GM19035 (cell line): Measurements from ENCODE around the gene ZNF180.
"Not testable (repeated sequence)": the region's sequence is repeated elsewhere in the genome, so short reads cannot be mapped to it uniquely, and the experiment has no call there.

Experiments used
- ATAC-seq: cut with Tn5 transposase; IDR thresholded peaks from one replicate; pipeline ENCODE4 v1.9.1; 2021; ENCODE audit not compliant: unreplicated experiment

The ZNF180 gene

GRCh38 chr19:44499559-44499958 is 763 bp downstream of the ZNF180 start:
- ATAC-seq, result no peak

GRCh38 chr19:44498988-44499387 is 1.3 kb downstream of the ZNF180 start:
- no peak for ATAC-seq

GRCh38 chr19:44496711-44497110 is 3.6 kb downstream of the ZNF180 start:
- no peak for ATAC-seq

GRCh38 chr19:44476559-44477408 is 23.5 kb downstream of the ZNF180 start:
- ATAC-seq, result no peak

GRCh38 chr19:44468730-44469129 is 31.6 kb downstream of the ZNF180 start:
- ATAC-seq, result not testable (repeated sequence)

GRCh38 chr19:44462600-44463286 is 37.6 kb downstream of the ZNF180 start:
- not testable (repeated sequence) for ATAC-seq

- not testable (repeated sequence) for ATAC-seq
Observed at GRCh38 chr19:44456016-44456415, 44.3 kb downstream of the ZNF180 start.

- no peak for ATAC-seq
Observed at GRCh38 chr19:44455100-44455499, 45.2 kb downstream of the ZNF180 start.

- ATAC-seq, result no peak
Observed at GRCh38 chr19:44452367-44452766, 48.0 kb downstream of the ZNF180 start.

- no peak for ATAC-seq
Observed at GRCh38 chr19:44451687-44452086, 48.6 kb downstream of the ZNF180 start.

- ATAC-seq, result no peak
Observed at GRCh38 chr19:44447916-44448674, 52.2 kb downstream of the ZNF180 start, which contains the start of gene ZNF229. TSS of gene ZNF229 (minus strand) at chr19:44448472. CDS start at chr19:44442847, 5,625 bp downstream.

- ATAC-seq, result no peak
Observed at GRCh38 chr19:44438441-44438840, 61.9 kb downstream of the ZNF180 start.

GRCh38 chr19:44435441-44435840 is 64.9 kb downstream of the ZNF180 start:
- no peak for ATAC-seq

GRCh38 chr19:44430956-44431355 is 69.4 kb downstream of the ZNF180 start:
- no peak for ATAC-seq
